HG03432 (cell line): ENCODE measurements around the gene AK4.
"Not testable (repeated sequence)": the region's sequence is repeated elsewhere in the genome, so short reads cannot be mapped to it uniquely, and the experiment has no call there.

Experiments used
- ATAC-seq: cut with Tn5 transposase; IDR thresholded peaks from one replicate; pipeline ENCODE4 v1.9.1; 2021; ENCODE audit warnings: mild to moderate bottlenecking, moderate library complexity; ENCODE audit not compliant: unreplicated experiment

Gene AK4

GRCh38 chr1:65150108-65150463, 2.1 kb downstream of the AK4 start:
- no peak for ATAC-seq

GRCh38 chr1:65150583-65151263, 2.7 kb downstream of the AK4 start:
- no peak for ATAC-seq

GRCh38 chr1:65151641-65152040, 3.6 kb downstream of the AK4 start:
- no peak for ATAC-seq

- no peak for ATAC-seq
Observed at GRCh38 chr1:65153635-65154034, 5.6 kb downstream of the AK4 start.

GRCh38 chr1:65156910-65157545, 9.0 kb downstream of the AK4 start:
- no peak for ATAC-seq

- ATAC-seq, result no peak
Observed at GRCh38 chr1:65157546-65157941, 9.5 kb downstream of the AK4 start.

GRCh38 chr1:65159291-65159688, 11.3 kb downstream of the AK4 start:
- ATAC-seq, result not testable (repeated sequence)

- no peak for ATAC-seq
Observed at GRCh38 chr1:65159801-65160523, 12.0 kb downstream of the AK4 start.

- ATAC-seq, result no peak
Observed at GRCh38 chr1:65163201-65163805, 15.3 kb downstream of the AK4 start.

- not testable (repeated sequence) for ATAC-seq
Observed at GRCh38 chr1:65164101-65164500, 16.1 kb downstream of the AK4 start.

GRCh38 chr1:65164633-65165032, 16.6 kb downstream of the AK4 start:
- ATAC-seq, result peak; percentile 27

- peak; percentile 91 for ATAC-seq
Observed at GRCh38 chr1:65165269-65165993, 17.4 kb downstream of the AK4 start.

- peak; percentile 53 for ATAC-seq
Observed at GRCh38 chr1:65166572-65167305, 18.7 kb downstream of the AK4 start.

GRCh38 chr1:65167586-65168242, 19.7 kb downstream of the AK4 start:
- ATAC-seq, result no peak

- no peak for ATAC-seq
Observed at GRCh38 chr1:65168867-65169266, 20.9 kb downstream of the AK4 start.

- no peak for ATAC-seq
Observed at GRCh38 chr1:65170511-65171142, 22.6 kb downstream of the AK4 start.

GRCh38 chr1:65172936-65173690, 25.1 kb downstream of the AK4 start:
- ATAC-seq, result no peak

GRCh38 chr1:65174585-65174984, 26.6 kb downstream of the AK4 start:
- ATAC-seq, result peak; percentile 93
